Lower leg skin (tissue), 3 donors: ENCODE measurements around the gene KCNIP4.

Experiments
- POLR2A ChIP-seq, 2 donors: fragments of 450-650 bp; IDR thresholded peaks; one replicate each; pipeline ENCODE4 v1.6.1; 2016 to 2017; ENCODE audit warnings: antibody characterized with exemption in 2 of 2, mild to moderate bottlenecking in 1 of 2, moderate library complexity in 1 of 2
- TF ChIP-seq, protein P1 (sequence below), 3 donors: fragments of 450-650 bp; IDR thresholded peaks; one replicate each; pipeline ENCODE4 v1.5.1; 2016; ENCODE audit warnings: antibody characterized with exemption in 3 of 3, mild to moderate bottlenecking in 3 of 3, moderate library complexity in 2 of 3

DNA sequence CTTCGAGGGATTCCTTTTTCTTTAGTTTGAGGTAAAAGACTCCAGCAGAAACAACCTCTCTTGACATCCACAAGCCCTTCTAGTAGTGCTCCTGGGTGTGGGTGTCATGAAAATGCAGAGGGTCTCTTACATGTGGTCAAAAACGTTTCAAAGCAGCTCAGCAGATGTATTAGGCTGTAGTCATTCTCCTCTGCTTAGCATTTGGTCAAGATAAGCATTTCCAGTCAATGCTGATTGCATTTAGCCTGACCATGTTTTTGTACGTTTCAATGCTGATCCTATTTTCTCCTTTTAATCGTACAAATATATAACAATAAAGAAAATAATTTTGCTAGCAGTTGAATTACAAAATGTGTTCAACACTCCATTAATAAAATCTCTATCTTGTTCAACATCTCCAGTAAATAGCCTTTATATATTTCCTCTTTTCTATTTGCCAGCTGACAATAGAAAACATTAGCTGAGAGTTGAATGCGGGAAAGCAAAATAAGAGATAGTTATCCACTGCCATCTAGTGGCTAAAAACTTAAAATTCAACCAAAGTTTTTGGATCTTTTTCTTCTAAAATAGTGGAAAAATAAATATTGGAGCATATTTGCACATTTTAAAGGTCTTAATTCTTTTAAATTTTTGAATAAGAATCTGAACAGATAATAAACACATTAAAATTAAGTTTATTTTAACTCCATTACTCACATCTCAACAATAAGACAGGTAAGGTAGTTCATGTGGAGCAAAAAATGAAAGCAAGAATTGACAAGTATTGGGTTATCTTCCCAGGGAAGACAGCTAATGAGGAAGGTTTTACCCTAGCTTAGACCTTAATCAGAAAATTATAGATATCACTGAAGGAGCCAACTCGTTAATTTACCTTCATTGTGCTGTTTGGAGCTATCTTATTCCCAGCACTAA, 1263.5 kb downstream of the KCNIP4 start:
- no peak for TF ChIP-seq POLR2A (IDR thresholded peaks at IDR 0.05)
- TF ChIP-seq, protein P1, sequence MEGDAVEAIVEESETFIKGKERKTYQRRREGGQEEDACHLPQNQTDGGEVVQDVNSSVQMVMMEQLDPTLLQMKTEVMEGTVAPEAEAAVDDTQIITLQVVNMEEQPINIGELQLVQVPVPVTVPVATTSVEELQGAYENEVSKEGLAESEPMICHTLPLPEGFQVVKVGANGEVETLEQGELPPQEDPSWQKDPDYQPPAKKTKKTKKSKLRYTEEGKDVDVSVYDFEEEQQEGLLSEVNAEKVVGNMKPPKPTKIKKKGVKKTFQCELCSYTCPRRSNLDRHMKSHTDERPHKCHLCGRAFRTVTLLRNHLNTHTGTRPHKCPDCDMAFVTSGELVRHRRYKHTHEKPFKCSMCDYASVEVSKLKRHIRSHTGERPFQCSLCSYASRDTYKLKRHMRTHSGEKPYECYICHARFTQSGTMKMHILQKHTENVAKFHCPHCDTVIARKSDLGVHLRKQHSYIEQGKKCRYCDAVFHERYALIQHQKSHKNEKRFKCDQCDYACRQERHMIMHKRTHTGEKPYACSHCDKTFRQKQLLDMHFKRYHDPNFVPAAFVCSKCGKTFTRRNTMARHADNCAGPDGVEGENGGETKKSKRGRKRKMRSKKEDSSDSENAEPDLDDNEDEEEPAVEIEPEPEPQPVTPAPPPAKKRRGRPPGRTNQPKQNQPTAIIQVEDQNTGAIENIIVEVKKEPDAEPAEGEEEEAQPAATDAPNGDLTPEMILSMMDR (IDR thresholded peaks at IDR 0.05): no peak
